HG02763 (cell line): ENCODE measurements around the gene ZNF747.
"Not testable (repeated sequence)": the region's sequence is repeated elsewhere in the genome, so short reads cannot be mapped to it uniquely, and the experiment has no call there.

Experiments
- ATAC-seq: cut with Tn5 transposase; IDR thresholded peaks from one replicate; pipeline ENCODE4 v1.9.1; 2021; ENCODE audit warnings: mild to moderate bottlenecking, moderate library complexity; ENCODE audit not compliant: unreplicated experiment

The ZNF747 gene

DNA sequence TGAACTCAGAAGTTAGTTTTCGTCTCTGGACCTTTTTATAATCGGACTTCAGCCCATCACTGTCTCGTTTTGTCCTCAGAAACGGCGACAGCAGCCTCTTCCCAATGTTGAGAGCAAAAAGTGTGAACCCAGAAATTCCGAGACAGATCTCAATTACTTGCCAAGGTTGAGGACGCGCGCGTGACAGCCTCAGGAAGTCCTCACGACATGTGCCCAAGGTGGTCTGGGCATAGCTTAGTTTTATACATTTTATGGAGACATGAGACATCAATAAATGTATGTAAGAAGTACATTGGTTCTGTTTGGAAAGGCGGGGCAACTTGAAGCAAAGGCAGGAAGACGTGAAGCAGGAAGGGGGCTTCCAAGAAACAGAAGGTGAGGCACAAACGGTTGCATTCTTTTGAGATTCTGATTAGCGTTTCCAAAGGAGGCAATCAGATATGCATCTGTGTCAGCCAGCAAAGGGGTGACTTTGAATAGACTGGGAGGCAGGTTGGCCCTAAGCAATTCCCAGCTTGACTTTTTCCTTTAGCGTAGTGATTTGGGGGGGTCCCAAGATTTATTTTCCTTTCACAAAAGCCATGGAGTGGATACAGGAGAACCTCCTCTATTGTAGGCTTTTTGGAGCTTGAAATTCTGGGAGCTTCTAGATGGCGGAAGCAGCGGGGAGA, 583 bp upstream of the ZNF747 start:
- ATAC-seq, result peak; percentile 14

GRCh38 chr16:30533748-30534367, 800 bp downstream of the ZNF747 start:
- ATAC-seq, result peak; percentile 17

DNA sequence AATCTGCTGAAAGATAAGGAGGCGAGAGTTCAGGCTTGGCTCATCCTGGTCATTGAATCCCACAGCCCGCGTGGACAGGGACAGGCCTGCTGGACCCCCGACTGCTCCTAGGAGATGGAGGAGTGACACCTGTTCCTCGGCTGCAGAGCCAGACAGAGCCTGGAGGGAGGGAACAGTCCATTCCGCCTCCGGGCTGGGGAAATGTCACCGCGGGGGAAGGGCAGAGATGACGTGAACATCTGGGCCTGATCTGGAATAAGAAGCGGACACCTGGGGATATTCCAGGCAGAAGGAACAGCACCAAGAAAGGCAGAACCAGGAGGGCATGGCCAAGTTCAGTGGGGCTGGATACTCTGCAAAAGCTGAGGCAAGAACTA, 1.5 kb downstream of the ZNF747 start:
- ATAC-seq, result no peak

GRCh38 chr16:30532285-30533145, 2.1 kb downstream of the ZNF747 start:
- no peak for ATAC-seq

DNA sequence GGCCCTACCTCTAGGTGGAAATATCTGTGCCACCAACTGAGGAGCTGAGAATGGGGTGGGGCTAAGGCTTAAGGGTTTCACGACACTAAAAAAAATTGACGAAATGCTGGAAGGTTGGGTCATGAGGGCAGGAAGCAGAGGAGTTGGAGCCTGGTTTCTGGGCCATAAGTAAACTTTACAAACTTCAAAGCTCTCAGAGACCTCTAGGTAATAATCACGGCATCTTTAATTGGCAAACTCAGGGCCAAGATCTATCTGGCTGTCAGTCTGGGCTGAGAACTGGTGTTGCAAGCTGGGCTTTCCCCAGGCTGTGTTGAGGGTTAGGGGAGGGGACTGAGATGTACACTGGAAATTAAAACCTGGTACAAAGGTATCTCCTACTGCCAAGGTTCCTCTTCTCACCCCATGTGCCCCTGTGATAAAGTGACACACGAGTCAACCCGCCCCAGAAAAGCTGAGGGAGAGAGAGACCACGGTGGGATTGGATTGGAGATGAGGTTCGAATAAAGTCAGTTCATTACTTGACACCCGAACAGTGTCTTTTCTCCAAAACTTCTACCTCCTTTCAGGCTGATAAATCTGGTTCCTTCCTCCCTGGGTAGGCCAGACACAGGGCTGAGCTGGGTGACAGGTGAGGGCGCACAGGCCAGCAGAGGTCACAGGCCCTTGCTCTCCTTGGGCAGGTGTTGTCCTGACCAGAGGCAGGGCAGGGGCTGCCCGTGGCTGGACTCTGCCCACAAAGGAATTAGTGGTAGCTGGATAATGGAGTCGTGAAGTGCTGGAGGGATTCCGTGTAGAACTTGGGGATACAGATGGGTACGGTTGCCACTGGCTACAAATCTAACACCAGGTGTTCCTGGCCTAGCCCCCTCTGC, 4.3 kb downstream of the ZNF747 start:
- ATAC-seq, result no peak

- no peak for ATAC-seq
Measured at GRCh38 chr16:30528799-30529457, 5.7 kb downstream of the ZNF747 start.

DNA sequence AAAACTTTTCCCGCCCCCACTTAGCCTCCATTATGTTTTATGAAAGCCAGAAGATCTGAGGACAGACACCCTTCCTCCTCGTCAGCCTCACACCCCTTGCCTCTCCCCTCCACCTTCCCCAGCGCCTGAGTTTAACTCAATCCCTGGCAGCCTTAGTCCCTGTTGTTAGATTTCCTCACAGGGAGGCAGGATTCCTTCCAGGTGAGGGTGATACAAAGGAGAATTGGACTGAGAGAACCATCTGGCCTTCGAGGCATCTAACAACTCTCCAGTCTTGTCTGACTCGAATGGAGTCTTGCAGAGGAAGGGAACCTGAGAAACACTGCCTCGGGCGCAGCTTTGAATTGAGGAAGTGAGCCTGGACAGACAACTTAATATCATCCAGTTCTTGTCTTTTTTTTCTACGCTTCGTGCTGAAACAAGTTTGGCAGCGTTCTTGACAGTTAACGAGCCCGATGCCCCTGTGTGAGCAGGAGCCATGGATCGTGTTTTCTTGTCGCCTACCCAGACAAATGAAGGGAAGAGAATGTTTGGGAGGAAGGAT, 7.0 kb downstream of the ZNF747 start:
- ATAC-seq, result no peak

DNA sequence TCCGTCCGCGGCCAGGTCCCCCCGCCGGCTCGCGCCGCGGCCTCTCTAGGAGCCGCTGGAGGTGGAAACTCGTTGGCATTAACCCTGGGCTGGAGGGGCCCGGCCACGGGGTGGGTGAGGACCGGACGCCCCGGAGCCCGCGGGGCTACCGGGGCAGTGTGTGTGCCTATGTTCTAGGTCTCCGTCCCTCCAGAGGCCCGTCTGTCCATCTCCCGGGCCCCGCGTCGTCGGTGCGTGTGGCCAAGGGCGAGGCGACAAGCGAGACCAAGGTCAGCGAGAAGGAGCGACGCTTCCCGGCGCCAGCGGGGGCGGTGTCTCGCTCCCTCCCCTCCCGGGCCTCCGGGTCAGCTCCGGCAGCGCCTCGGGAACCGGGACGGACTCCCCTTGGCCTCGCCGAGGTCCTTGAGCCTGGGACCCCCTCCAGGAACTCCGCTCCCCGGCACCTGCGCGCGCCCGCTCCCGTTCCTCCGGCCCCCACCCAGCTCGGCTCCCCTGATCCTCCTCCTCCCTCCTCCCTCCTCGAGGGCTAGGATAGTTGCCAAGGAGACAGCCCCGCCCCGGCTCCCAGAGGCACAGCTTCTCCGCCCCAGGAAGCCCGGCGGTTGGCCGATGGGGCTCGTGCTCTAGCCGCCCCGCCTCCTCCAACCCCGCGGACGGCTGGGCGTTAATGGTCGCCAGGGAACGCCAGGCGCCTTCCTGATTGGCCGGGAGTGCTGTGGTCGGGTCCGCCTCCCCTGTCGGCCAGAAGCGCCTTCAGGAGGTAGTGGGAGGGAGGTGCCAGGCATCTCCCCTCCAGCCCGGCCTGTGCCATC, 7.6 kb downstream of the ZNF747 start:
- peak; percentile 67 for ATAC-seq

- ATAC-seq, result peak; percentile 25
Measured at GRCh38 chr16:30526137-30526822, 8.4 kb downstream of the ZNF747 start, which contains the start of gene ZNF768. TSS of gene ZNF768 (minus strand) at chr16:30526566. CDS start at chr16:30526413, 153 bp downstream.

DNA sequence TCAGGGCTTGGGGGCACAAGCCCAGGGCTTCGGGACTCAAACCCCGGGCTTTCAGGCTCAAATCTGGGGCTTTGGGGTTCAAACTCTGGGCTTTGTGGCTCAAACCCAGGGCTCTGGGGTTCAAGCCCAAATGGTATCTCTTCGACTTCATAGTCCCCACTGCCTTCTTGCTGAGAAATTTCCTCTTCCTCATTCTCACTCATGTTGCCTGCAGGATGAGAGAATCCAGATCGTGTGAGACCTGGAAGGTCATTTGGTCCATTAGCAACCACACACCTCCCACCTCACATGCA, 8.9 kb downstream of the ZNF747 start:
- ATAC-seq, result no peak

DNA sequence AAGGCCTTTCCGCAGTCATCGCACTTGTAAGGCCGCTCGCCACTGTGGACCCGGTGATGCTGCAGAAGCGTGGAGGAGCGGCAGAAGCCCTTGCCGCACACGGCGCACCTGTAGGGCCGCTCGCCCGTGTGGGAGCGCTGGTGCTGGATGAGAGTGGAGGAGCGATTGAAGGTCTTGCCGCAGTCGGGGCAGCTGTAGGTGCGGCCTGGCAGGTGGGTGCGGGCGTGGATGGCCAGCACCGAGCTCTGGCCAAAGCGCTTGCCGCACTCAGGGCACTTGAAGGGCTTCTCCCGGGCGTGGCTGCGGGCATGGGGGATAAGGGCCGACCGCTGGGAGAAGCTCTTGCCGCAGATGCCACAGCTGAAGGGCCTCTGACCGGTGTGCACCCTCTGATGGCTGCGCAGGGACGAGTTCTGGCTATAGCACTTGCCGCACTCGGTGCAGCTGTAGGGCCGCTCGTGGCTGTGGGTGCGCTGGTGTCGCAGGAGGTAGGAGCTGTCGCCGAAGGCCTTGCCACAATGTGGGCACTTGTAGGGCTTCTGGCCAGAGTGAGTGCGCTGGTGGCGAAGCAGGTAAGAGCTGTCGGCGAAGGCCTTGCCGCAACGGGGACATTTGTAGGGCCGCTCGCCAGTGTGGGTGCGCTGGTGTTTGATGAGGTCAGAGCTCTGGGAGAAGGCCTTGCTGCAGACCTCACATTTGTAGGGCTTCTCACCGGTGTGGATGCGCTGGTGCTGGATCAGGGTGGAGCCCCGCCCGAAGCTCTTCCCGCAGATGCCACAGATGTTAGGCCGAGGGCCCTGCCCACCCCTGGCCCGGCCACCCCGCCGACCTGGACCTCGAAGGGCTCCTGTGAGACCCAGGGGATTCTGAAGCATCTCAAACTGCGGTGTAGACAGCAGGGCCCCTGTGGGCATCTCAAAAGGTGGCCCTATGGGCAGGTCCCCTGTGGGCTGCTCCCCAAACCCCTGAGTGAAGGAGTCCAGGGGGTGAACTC, 9.8 kb downstream of the ZNF747 start:
- ATAC-seq, result no peak

DNA sequence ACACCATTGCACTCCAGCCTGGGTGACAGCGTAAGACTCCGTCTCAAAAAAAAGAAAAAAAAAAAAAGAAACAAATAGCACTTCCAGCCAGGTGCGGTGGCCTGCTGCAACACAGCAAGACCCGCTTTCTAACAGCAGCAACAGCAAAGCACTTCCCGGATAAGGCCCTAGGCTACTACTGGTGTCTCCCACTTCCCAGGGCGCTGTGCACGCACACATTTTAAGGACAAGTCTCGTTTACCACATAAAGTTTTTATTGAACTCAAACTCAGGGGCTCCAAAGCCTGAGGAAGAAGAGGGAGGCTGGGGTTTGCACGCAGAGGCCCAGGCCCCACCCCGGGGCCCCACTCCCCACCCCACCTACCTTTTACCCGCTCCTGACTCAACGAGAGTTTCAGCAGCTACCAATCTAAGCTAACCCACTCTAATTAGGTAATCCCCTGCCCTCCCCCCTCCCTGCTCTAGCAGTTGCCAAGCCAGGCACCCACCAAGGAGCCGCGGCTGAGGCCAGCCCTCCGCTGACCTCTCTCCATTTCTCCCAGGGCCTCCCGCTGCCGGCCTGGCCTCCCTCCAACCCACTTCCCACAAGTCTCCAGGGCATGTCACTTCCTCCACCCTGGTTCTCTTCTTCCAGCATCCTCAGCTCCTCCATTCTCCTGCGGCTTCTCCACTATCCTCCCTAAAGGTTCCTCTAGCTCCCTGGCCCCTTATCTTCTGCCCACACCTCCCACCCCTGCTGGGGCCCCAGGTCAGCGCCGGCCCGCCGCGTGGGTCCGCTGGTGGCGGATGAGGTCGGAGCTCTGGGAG, 10.7 kb downstream of the ZNF747 start:
- no peak for ATAC-seq

DNA sequence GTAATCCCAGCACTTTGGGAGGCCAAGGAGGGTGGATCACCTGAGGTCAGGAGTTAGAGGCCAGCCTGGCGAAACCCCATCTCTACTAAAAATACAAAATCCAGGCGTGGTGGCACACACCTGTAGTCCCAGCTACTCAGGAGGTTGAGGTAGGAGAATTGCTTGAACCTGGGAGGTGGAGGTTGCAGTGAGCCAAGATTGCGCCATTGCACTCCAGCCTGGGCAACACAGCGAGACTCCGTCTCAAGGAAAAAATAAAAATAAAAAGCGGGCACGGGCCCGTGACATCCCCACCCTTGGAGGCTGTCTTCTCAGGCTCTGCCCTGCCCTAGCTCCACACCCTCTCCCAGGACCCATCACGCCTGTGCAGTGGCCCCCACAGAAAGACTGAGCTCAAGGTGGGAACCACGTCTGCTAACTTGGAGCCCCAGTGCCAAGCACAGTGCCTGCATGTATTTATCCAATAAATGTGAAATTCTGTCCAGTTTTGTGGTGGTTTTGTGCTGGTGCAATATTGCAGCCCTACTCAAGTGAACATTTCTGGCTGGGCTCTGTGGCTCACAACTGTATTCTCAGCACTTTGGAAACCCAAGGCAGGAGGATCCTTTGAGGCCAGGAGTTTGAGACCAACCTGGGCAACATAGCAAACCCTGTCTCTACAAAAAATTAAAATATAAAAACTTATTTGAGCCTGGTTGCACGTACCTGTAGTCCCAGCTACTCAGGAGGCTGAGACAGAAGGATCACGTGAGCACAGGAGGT, 11.8 kb downstream of the ZNF747 start:
- ATAC-seq, result not testable (repeated sequence)

DNA sequence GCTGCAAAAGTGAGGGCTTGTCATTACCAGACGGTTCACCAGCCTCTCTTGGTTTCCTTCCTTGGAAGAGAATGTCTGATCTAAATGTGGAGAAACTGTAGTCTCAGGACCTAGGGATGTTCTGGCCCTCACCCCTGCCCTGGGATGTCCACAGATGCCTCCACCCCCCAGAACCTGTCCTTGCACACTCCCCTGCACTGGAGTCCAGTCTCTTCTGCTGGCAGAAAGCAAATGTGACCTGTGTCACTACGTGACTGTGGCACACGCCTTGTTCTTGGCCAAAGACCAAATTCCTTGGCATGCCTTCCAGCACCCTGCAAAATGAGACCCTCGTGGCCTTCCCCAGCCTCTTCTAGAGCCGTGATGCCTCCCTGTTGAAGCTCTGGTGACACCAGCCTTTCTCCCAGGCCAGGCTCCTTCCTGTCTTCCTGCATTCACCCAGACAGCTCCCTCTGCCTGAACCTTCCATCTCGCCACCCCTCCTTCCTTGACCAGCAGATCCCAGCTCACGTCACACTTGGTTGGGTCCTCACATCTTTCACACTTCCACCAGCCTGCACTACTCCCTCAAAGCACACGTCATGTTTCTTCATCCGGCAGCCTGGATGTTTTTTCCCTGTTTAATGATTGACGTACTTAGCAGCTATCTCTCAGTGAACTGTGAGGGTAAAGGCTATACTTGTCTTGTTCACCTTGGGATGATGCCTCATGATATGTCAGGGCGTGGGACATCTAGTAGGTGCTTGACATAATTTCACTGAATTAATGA, 12.6 kb downstream of the ZNF747 start:
- no peak for ATAC-seq

GRCh38 chr16:30521476-30521872, 13.2 kb downstream of the ZNF747 start:
- ATAC-seq, result no peak
